Measurements from ENCODE around the gene HGFAC.

Gene HGFAC

GRCh38 chr4:3441501-3442459 is at the start of gene HGFAC:
Gene HGFAC, plus strand, starts transcription at chr4:3441968. Its CDS starts 34 bp downstream, at chr4:3442002.
- no peak for DNase-seq (ENCODE audit: low read depth in 2 of 2)

GRCh38 chr4:3392321-3392720 is 49.4 kb upstream of the HGFAC start:
- no peak for DNase-seq (ENCODE audit: low read depth in 2 of 2)

- DNase-seq (ENCODE audit: low read depth in 2 of 2), result no peak
Observed at GRCh38 chr4:3393171-3393570, 48.6 kb upstream of the HGFAC start.

- no peak for DNase-seq (ENCODE audit: low read depth in 2 of 2)
Observed at GRCh38 chr4:3396600-3396999, 45.2 kb upstream of the HGFAC start.

GRCh38 chr4:3397128-3397527 is 44.6 kb upstream of the HGFAC start:
- no peak for DNase-seq (ENCODE audit: low read depth in 2 of 2)

- DNase-seq (ENCODE audit: low read depth in 2 of 2), result no peak
Observed at GRCh38 chr4:3399277-3400194, 42.2 kb upstream of the HGFAC start.

GRCh38 chr4:3401436-3402171 is 40.2 kb upstream of the HGFAC start:
- no peak for DNase-seq (ENCODE audit: low read depth in 2 of 2)

- DNase-seq (ENCODE audit: low read depth in 2 of 2), result no peak
Observed at GRCh38 chr4:3402491-3403347, 39.0 kb upstream of the HGFAC start.

- no peak for DNase-seq (ENCODE audit: low read depth in 2 of 2)
Observed at GRCh38 chr4:3403348-3403906, 38.3 kb upstream of the HGFAC start.

- no peak for DNase-seq (ENCODE audit: low read depth in 2 of 2)
Observed at GRCh38 chr4:3404546-3404945, 37.2 kb upstream of the HGFAC start.

GRCh38 chr4:3405176-3405575 is 36.6 kb upstream of the HGFAC start:
- DNase-seq (ENCODE audit: low read depth in 2 of 2), result no peak

GRCh38 chr4:3406021-3406420 is 35.7 kb upstream of the HGFAC start:
- no peak for DNase-seq (ENCODE audit: low read depth in 2 of 2)

GRCh38 chr4:3406431-3406830 is 35.3 kb upstream of the HGFAC start:
- DNase-seq (ENCODE audit: low read depth in 2 of 2), result no peak

GRCh38 chr4:3407171-3407771 is 34.5 kb upstream of the HGFAC start:
- DNase-seq (ENCODE audit: low read depth in 2 of 2), result no peak

GRCh38 chr4:3407930-3408792 is 33.6 kb upstream of the HGFAC start:
- no peak for DNase-seq (ENCODE audit: low read depth in 2 of 2)

GRCh38 chr4:3408793-3409330 is 32.9 kb upstream of the HGFAC start:
- DNase-seq (ENCODE audit: low read depth in 2 of 2), result no peak

GRCh38 chr4:3409571-3410091 is 32.1 kb upstream of the HGFAC start:
- DNase-seq (ENCODE audit: low read depth in 2 of 2), result no peak

- DNase-seq (ENCODE audit: low read depth in 2 of 2), result no peak
Observed at GRCh38 chr4:3410401-3411135, 31.2 kb upstream of the HGFAC start.

All from stimulated activated CD4-positive, alpha-beta T cell treated with anti-CD3 and anti-CD28 coated beads, Interleukin-15, amount 100 ng/mL, for 48 hours (primary cell).